ENCODE measurements around the gene DOK5.

Gene DOK5

GRCh38 chr20:54606380-54606779, 131.0 kb downstream of the DOK5 start:
- DNase-seq (no peak), ATAC-seq (ENCODE audit: insufficient read depth, low read depth) (no peak)
- no peaks in the 10 kb centered on the region for H3K4me1 ChIP-seq (ENCODE audit: insufficient read depth, low read length)
- no peak overlapping the region for H3K27ac ChIP-seq (ENCODE audit: low read length)
- H3K4me3 ChIP-seq (ENCODE audit: low read depth in 1 of 2, low read length in 2 of 2): no peak overlapping the region
- H3K4me2 ChIP-seq (ENCODE audit: insufficient read depth, low read length): no peak overlapping the region
- H3K9ac ChIP-seq (ENCODE audit: low read depth, low read length): no peak overlapping the region
- H4K20me1 ChIP-seq (ENCODE audit: insufficient read depth, low read length): no peaks in the 10 kb centered on the region
- no peaks in the 10 kb centered on the region for H3K9me3 ChIP-seq (ENCODE audit: insufficient read depth, low read length, severe bottlenecking)
- H2AFZ ChIP-seq (ENCODE audit: low read depth, low read length): no peak overlapping the region
- no peak for TF ChIP-seq CTCF (IDR thresholded peaks at IDR 0.05; ENCODE audit: borderline replicate concordance, extremely low read depth, low read length, poor library complexity, severe bottlenecking)
- no peak for TF ChIP-seq EZH2 (IDR thresholded peaks at IDR 0.05; ENCODE audit: borderline replicate concordance, low read depth, low read length, severe bottlenecking)
- no peaks in the 10 kb centered on the region for H3K79me2 ChIP-seq (ENCODE audit: insufficient read depth, low read length)
- H3K36me3 ChIP-seq (ENCODE audit: insufficient read depth, low read length): no peaks in the 10 kb centered on the region
- H3K27me3 ChIP-seq (ENCODE audit: insufficient read depth, low read length, poor library complexity): peaks cover 1% of the 10 kb centered on the region

- Histone ChIP-seq H3K4me2 (ENCODE audit: insufficient read depth, low read length) (no peak overlapping the region), H3K4me3 (ENCODE audit: low read depth in 1 of 2, low read length in 2 of 2) (no peak overlapping the region), H3K4me1 (ENCODE audit: insufficient read depth, low read length) (no peaks in the 10 kb centered on the region), H2AFZ (ENCODE audit: low read depth, low read length) (no peak overlapping the region), H4K20me1 (ENCODE audit: insufficient read depth, low read length) (no peaks in the 10 kb centered on the region), H3K9me3 (ENCODE audit: insufficient read depth, low read length, severe bottlenecking) (no peaks in the 10 kb centered on the region), H3K36me3 (ENCODE audit: insufficient read depth, low read length) (no peaks in the 10 kb centered on the region), H3K27me3 (ENCODE audit: insufficient read depth, low read length, poor library complexity) (peaks cover 4% of the 10 kb centered on the region), H3K9ac (ENCODE audit: low read depth, low read length) (no peak overlapping the region), H3K27ac (ENCODE audit: low read length) (no peak overlapping the region), H3K79me2 (ENCODE audit: insufficient read depth, low read length) (no peaks in the 10 kb centered on the region)
- TF ChIP-seq EZH2 (IDR thresholded peaks at IDR 0.05; ENCODE audit: borderline replicate concordance, low read depth, low read length, severe bottlenecking): no peak
- TF ChIP-seq CTCF (IDR thresholded peaks at IDR 0.05; ENCODE audit: borderline replicate concordance, extremely low read depth, low read length, poor library complexity, severe bottlenecking): no peak
- no peak for DNase-seq
- no peak for ATAC-seq (ENCODE audit: insufficient read depth, low read depth)
Measured at GRCh38 chr20:54608039-54608745, 132.8 kb downstream of the DOK5 start.

- no peak overlapping the region for H2AFZ ChIP-seq (ENCODE audit: low read depth, low read length)
- H3K4me1 ChIP-seq (ENCODE audit: insufficient read depth, low read length): no peaks in the 10 kb centered on the region
- peaks cover 4% of the 10 kb centered on the region for H3K27me3 ChIP-seq (ENCODE audit: insufficient read depth, low read length, poor library complexity)
- H3K9ac ChIP-seq (ENCODE audit: low read depth, low read length): no peak overlapping the region
- H4K20me1 ChIP-seq (ENCODE audit: insufficient read depth, low read length): no peaks in the 10 kb centered on the region
- H3K79me2 ChIP-seq (ENCODE audit: insufficient read depth, low read length): no peaks in the 10 kb centered on the region
- no peak overlapping the region for H3K4me3 ChIP-seq (ENCODE audit: low read depth in 1 of 2, low read length in 2 of 2)
- TF ChIP-seq CTCF (IDR thresholded peaks at IDR 0.05; ENCODE audit: borderline replicate concordance, extremely low read depth, low read length, poor library complexity, severe bottlenecking) (no peak), EZH2 (IDR thresholded peaks at IDR 0.05; ENCODE audit: borderline replicate concordance, low read depth, low read length, severe bottlenecking) (no peak)
- no peaks in the 10 kb centered on the region for H3K36me3 ChIP-seq (ENCODE audit: insufficient read depth, low read length)
- ATAC-seq (ENCODE audit: insufficient read depth, low read depth) (no peak), DNase-seq (no peak)
- H3K9me3 ChIP-seq (ENCODE audit: insufficient read depth, low read length, severe bottlenecking): no peaks in the 10 kb centered on the region
- H3K4me2 ChIP-seq (ENCODE audit: insufficient read depth, low read length): no peak overlapping the region
- no peak overlapping the region for H3K27ac ChIP-seq (ENCODE audit: low read length)
Measured at GRCh38 chr20:54608943-54609342, 133.6 kb downstream of the DOK5 start.
